Kidney capillary endothelial cell (primary cell): ENCODE data around the gene TERB1.

Experiments
- DNase-seq: peaks from one replicate; pipeline ENCODE4 v3.0.0-alpha.2; 2018; ENCODE audit warnings: low spot score

Gene TERB1

GRCh38 chr16:66705790-66706505, 95.4 kb downstream of the TERB1 start:
- DNase-seq: no peak
